GM13976 (cell line): ENCODE data around the gene VMAC.

ENCODE experiments used
- DNase-seq: peaks from one replicate; pipeline ENCODE4 v3.0.0; 2012; ENCODE audit warnings: low spot score
- in situ Hi-C: fragments of 300-500 bp; cut with MboI; formaldehyde crosslinking; loops from one replicate; pipeline ENCODE4 v1.12.0; 2022; ENCODE audit warnings: low sequenced_read_pairs, mixed read lengths, inconsistent platforms; ENCODE audit not compliant: unreplicated experiment
- TF ChIP-seq, protein P1 (sequence below): IDR thresholded peaks from 2 replicates; pipeline ENCODE4 v1.5.1; 2012; ENCODE audit warnings: borderline replicate concordance, mild to moderate bottlenecking; ENCODE audit not compliant: insufficient read depth; ENCODE audit errors: extremely low read depth, missing control alignments, control extremely low read depth

VMAC gene

DNA sequence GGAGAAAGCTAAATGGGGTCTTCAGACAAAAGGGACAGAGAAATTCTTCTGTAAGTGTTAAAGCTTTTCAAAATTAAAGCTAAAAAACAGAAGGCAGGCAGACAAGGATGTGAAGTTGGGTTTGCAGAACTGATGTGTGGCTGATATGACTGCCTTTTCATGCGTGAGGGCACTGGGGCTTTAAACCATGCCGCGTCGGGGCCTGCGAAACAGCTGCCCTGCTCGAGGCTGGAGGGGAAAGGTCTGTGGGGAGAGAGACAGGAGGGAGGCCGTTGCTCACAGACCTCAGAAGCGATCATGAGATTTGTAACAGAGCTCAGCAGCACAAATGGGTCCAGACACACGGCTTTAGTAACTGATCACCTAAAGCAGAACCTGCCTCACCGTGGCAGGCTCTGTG is 32.9 kb downstream of the VMAC start:
- in situ Hi-C loops: no loop called here
- DNase-seq: no peak
- TF ChIP-seq, protein P1, sequence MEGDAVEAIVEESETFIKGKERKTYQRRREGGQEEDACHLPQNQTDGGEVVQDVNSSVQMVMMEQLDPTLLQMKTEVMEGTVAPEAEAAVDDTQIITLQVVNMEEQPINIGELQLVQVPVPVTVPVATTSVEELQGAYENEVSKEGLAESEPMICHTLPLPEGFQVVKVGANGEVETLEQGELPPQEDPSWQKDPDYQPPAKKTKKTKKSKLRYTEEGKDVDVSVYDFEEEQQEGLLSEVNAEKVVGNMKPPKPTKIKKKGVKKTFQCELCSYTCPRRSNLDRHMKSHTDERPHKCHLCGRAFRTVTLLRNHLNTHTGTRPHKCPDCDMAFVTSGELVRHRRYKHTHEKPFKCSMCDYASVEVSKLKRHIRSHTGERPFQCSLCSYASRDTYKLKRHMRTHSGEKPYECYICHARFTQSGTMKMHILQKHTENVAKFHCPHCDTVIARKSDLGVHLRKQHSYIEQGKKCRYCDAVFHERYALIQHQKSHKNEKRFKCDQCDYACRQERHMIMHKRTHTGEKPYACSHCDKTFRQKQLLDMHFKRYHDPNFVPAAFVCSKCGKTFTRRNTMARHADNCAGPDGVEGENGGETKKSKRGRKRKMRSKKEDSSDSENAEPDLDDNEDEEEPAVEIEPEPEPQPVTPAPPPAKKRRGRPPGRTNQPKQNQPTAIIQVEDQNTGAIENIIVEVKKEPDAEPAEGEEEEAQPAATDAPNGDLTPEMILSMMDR: no peak

DNA sequence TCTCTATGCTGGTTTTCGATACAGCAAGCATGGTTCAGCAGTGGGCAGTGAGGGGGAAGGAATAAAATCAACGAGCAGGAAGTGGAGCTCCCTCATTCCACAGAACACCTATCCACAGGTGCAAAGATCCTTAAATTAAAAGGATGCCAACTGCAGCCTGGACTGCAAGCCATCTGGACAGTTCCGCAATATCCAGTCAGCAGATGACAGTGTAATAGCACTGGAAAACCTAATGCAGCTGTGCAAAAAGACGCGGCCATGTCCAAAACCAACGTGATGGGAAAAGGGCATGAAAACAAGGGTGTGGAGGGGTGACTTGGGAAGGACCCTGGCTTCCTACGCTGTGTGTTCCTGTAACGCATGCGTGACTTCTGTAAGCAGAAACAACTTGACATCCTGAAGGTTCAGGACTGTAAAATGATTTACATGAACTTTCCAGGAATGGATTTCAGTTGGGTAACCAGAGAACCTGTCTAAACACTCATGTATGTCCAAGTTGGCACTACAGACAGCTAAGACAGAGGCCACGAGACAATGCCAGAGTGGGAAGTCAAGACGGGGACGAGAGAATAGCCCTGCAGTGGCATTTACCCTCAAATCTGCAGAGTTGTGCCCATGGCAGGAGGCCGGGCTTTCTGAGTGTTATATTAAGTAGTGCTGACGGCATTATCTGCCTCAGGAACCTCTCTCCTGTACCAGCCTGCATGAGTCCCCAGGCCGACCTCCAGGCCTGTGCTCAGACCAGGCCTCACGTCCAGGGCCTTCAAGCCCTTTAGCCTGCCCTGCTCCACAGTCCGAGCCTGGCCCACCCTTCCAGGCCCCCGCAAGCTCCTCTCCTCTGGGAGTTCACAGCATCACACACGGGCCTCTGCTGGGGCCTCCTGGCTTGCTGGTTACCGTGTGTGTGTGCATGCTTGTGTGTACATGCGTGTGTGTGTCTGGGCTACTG is 35.9 kb downstream of the VMAC start:
- TF ChIP-seq, protein P1: no peak
- in situ Hi-C loops: no loop called here

DNA sequence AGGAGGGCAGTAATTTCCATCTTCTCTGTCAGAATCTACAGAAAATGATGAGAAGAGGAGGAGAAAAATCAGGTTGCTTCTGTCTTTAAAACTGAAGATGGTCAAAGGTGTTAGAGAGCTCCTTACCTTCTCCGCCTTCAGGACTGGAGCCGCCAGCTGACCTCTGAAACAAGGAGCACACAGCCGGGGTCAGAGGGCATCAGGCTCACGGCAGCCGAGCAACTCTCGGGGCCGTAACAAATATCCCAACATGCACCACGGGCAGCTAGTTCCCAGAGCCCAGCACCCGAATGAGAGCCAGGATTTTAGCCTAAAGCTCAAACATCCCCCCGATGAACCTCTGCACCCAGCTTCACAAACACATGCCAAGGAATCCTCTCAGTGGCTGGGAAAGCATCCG is 37.0 kb downstream of the VMAC start:
- TF ChIP-seq, protein P1: no peak
- no peak for DNase-seq
- in situ Hi-C loops: no loop called here

More for the DNA sequence above, 35.9 kb downstream of the VMAC start:
- no peak for DNase-seq

DNA sequence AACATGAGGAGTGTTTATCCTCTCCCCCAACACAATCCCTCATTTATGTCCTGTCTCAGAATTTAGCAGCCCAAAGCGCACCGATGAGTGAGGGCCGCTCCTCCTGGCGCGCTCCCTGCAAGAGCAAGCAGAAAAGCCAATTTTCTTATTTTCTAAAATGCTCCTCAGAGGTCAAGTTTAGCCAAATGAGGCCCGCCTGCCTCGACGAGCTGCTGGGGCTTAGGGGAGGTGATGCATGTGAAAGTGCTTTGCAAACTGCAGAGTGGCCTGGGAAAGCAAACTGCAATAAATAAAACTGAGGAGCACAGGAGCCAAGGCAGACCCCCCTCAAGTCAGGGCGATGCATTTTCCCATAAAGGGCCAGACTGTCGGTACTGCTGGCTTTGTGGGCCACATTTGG is 38.4 kb downstream of the VMAC start:
- TF ChIP-seq, protein P1: no peak
- DNase-seq: no peak
- in situ Hi-C loops: no loop called here

DNA sequence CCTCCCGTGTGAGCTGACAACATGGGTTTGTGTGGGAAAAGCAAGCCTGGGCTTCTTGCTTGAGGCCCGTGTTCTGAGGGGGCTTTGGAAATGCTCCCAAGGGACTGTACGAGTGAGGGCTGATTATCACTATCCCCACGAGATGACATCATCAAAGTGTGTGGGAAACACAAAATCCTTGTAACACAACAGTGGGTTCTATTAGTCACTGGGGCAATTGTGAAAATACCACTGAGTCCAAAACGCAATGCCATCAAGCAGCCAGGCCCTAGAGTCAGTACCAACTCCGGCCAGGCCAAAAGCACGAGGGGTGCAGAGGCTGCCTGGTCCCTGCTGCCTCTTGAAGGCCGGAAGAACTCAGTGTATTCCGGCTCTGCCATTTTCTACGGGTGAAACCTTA is 39.0 kb downstream of the VMAC start:
- in situ Hi-C loops: no loop called here
- TF ChIP-seq, protein P1: no peak
- no peak for DNase-seq

DNA sequence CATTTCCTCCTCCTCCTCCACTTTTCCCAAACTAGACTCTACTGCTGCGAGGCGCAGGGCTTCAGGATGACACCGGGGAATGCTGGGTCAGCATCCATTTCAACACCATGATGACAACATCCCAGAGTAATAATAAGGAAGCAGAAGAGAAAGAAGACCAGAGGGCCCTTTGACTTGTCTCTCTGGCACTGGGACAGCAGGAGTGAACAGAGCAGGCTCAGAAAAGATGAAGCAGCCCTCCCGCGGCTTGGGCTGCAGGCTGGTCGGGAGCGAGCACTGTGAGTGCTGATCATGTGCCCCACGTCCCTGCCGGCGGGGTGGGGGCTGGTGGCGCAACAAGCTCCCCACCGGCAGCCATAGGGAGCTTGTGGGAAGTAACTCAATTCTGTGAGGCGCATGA is 42.8 kb downstream of the VMAC start:
- TF ChIP-seq, protein P1: no peak
- DNase-seq: no peak
- in situ Hi-C loops: no loop called here
